DMS53 (cell line): ENCODE data around the gene NR1I2.

Source experiments
- DNase-seq: peaks from one replicate; lab custom pipeline; 2025; lab: John Stamatoyannopoulos, UW

The NR1I2 gene

DNA sequence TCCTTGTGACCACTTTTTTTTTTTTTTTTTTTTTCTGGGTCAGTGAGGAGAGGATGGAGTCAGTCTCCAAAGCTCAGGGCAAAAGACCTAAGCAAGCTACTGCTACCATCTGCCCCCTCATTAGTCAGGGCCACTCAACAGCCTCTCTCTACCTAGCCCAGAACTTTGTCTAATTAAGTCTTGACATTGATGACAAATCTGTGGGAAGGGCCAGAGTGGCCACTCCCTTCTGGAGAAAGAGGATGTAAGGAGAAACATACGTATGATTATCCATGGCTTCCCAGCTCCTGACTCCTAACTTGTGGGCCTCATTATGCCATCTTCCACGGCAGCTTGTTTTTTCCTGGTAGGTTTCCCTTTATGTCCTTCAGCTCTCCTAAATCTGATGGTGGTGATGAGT is 37.9 kb downstream of the NR1I2 start:
- DNase-seq = no peak

DNA sequence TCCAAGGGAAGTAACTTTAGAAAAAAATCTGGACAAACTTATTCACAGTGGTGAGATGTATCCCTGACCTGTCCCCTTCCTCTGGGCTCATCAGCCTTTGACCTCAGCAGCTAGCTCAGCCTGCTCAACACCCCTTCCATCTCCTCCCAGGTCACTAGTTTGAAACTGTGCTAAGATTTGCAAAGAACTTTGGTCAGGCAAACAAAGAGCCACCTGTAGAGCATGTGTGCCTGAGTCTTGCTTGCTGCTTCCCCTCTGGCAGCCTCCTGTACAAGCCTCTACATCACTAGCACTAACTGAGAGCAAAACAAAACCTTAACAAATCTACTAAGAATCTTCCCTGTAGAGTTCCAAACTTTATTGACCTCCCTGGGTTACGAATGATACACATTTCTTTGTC is 43.9 kb downstream of the NR1I2 start:
- no peak for DNase-seq

DNA sequence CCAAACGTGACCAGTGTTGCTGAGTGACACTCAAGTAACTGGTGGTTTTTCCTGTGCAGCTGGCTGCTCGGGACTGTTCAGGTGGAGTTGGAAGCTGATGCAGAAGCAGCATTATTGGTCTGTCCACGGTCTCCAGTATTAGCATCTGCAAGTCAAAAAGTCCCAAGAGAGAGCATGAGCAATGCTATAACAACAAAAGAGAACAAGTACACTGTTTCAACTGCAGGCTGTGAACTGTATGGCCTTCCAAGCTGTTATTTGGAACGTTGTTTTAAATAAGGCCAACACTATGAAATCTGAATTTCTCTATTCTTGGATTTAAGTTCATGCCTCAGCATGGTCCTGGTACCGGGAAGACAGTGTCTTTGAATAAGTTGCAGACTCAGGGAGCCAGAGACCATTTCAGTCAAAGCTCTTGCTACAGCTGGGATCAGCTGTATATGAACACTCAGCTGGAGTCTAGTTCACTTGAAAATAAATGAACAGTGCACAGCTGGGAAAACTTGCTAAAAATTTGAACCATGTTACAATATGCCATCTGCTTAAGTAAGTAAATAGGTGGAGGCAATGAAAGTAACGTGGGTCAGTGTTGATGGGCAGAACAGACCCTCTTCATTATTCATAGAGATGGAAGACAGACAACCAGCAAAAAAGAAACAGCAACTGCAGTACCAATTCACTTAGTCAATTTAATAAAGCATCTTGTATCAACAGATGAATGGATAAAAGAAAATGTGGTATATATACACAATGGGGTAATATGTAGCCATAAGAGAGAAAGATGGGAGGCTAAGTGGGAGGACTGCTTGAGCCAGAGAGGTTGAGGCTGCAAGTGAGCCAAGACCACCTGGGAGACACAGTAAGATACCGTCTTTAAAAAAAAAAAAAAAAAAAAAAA is 45.1 kb downstream of the NR1I2 start:
- no peak for DNase-seq

DNA sequence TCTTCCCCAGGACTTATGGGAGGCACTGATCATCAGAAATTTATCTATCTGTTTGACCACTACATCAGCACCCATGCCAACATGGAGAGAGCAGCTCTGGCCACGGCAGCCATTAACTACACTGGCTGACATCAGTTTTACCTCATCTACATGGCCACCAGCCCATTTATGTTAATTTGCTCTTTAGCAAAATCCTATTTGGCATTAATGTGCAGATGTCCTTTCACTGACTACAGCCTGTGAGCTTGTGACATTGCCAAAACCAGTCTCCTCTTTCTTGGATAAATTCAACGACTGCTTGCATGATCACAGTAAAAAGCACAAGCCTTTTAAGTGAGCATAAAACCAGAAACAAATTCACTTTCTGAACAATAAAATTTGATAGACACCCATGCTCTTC is 47.5 kb downstream of the NR1I2 start:
- DNase-seq = no peak

DNA sequence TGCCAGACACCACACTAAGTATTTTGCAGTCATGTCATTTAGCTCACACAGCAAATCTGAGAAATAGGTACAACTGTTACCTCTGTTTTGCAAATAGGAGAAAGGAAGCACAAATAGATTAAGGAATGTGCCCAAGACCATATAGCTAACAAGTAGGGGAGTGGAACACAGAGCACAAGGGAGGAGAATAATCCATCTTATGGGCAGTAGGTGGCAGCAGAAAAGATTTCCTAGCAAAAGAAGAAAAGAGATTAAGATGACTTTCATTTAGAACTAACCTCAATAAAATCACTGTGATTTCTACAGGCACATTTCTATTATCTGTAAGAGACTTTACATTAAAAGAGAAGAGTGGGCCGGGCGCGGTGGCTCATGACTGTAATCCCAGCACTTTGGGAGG is 49.1 kb downstream of the NR1I2 start:
- DNase-seq = peak; percentile 5

DNA sequence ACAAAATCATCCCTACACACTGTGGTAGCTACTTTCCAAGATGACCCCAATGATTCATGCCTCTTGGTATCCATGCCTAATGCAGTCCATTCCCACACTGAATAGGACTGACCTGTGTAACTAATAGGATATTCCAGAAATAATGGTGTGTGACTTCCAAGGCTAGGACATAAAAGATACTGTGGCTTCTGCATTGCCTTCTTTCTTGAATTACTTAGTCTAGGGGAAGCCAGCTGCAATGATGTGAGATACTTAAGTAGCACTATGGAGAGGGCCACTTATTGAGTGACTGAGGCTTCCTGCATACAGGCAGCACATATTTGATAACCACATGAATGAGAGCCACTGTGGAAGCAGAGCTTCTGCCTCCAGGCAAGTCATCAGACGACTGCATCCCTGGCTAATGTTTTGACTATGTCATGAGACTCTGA is 50.1 kb downstream of the NR1I2 start:
- no peak for DNase-seq

DNA sequence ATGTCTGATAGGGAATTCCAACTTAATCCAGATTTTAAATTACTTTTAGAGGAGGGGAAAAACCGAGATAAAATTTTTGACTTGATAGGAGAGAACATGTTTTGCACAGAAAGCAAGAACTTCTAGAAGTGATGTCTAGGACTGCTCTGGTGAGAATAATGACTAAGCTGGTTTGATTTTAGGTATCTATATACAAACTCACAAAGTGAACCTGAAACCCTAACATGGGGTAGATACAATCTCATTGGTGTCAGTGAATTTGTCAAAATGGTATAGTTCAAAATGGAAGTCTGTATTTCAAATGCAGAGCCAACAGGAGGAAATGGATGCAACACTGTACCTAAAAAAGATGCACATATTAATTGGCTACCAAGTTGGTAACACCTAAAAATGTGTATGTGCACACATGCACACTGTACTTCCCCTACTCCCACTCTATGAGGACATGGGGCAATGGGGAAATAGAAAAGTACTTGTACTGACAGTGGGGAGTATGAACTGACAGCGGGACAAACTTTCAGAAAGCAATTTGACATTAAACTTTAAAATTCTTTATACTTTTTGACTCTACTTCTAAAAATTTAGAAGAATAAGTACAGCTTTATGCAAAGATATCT is 53.0 kb downstream of the NR1I2 start:
- DNase-seq = no peak

DNA sequence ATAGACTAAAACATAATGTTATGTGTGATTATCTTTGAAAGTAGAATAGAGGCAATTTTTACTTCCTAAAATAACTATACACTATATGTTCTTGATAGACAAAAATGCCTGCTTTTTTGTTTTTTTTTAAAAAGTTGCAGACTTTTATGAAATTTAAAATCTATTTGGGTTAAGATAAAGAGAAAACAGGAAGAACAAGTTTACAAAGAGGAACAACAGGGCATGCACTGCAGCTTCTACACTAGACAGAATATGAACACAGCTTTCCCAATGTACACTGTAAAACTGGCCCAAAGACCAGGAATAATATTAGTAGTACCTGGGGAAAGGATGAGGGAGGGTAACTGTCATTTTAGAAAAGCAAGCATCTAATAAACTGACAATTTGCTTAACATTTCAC is 53.7 kb downstream of the NR1I2 start:
- DNase-seq = no peak

DNA sequence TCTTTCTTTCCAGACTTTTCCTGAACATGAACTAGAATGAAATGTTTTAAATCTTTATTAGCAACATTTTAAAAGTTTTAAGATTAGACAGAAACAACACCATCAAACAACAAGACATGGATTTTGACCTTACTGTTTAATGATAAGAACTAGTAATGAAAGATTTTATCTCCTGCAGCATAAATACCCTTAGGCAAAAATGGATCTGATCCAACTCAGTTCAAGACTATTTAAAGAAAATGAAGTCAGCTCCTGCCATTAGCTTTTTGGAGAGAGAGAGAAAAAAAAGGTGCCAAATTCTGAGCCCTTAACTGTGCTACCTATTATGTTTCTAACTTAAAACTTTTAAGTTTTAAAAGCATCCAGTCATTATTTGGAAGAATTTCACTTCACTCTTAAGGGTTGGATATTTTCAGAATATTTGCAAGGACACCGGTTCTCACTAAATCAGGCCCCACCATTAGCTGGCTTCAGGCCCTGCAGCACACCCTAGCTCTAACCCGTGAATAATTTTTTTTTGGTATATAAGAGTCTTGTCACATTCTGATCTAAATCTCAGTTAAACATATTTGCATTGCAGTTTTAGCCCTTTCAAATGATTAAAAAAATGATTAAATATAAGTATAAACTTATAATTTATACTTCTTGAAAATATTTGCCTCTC is 60.0 kb downstream of the NR1I2 start:
- no peak for DNase-seq

DNA sequence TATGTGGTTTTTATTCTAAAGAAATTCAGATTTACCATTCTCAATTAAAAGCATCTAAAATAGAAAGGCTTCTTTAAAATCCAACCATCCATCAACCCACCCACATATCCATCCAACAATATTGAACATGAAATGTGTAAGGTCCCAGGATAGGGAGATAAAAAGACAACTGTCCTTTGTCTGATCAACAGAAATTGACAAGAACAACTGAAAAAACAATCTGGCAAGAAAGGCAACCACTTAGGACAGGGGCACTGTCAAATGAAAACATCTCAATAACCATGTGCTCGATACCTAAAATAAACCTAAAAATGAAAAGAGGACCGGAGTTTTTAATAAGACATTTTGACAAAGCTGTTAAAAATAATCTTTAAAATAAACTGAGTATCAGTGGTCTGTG is 67.2 kb downstream of the NR1I2 start:
- no peak for DNase-seq

DNA sequence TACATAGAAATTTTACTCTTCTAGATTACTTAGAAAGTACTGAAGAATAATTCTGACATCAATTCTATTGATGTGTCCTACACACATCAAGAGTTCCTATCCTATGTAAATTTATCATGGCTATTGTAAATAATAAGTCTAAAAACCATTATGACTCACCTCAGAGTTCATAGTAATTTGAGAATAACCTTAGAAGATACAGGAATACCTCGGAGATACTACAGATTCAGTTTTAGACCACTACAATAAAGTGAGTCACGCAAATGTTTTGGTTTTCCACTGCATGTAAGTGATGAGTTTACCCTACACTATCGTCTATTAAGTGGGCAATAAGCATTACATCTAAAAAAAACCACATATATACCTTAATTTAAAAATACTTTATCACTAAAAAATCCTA is 74.8 kb downstream of the NR1I2 start:
- no peak for DNase-seq

DNA sequence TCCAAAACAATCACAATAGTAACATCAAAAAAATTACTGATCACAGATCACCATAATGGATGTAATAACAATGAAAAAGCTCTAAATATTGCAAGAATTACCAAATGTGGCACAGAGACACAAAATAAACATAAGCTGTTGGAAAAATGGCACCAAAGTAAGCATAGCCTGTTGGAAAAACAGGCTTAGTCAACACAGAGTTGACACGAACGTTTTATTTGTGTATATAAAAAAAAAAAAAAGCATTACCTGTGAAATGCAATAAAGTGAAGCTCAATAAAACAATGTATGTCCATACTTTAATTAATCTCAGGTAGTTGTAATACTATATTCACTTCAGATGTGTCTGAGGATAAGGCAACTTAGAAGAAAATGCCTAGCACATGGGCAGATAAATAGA is 77.1 kb downstream of the NR1I2 start:
- DNase-seq = no peak

DNA sequence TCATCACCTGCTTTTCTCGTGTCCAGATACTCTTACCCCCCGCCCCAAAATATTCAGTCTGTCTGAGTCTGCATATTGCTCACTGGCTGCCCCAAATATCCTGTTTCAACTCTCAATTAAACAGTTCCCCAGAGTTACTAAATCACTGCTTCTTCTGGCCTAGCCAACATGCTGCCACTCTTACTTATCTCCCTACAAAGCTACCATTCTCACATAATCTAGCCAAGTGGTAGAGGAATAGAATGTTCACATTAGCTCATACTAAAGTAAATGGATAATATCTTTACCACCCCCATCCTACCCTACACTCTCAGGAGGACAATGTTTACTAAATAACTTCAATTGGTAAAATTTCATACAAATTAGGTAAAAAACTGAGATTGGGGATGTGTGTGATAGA is 77.8 kb downstream of the NR1I2 start:
- no peak for DNase-seq

DNA sequence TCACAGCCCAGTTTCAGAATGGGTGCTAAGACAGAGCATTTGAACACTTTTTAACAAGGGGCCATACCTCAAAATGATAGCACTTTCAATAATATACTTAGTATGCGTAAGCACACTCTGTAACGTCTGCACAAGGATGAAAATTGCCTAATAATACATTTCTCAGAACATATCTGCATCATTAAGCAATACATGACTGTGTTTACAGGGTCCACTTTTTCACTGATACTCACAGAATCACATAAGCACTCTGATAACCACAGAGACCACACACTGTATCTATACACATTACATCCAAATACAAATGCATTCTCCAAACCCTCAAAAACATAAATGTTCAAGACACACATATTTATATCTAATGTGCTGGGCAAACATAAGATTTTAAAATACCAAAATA is 79.8 kb downstream of the NR1I2 start:
- DNase-seq = no peak

DNA sequence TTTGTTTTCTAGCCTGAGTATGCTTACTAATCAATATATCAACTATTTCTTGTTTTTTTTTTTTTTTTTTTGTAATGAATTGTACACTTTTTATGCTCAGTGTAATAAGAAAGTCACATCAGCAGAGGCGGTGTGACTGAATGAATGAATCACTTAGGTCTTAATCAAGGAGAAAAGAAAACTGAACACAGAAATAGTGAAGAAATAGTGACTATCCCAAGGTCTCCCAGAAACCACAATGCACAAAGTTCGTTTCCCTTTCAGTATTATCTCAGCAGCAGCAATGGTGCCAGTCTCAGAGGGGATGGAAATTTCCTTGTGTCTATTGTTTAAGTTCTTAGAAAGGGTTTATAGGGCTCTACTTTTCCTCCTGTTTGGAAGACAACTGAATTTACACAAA is 80.7 kb downstream of the NR1I2 start:
- no peak for DNase-seq

DNA sequence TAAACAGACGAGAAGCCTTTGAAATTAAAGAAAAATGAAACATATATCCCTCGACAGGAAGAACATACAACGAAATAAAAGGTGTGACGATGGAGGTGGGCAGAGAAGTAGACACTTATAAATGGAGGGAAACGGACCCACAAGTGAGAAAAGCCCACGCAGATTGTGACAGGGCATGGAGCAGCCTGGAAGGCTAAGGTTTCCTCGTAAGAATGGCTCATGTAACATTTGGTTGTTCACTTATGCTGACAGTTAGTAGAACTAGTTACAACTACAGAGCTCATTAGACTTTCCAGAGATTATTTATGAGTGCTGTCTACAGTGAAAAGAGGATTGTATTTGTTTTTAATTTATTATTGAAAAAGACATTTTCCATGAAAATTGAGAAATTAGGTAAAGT is 82.6 kb downstream of the NR1I2 start:
- DNase-seq = no peak
